Endometrial microvascular endothelial cells (primary cell): ENCODE results near the gene F8. TPM values are rescaled to one million over a fixed set of nuclear protein-coding genes. Genes with fewer than 3 reads are reported as not detected.
"Not testable (repeated sequence)": the region's sequence is repeated elsewhere in the genome, so short reads cannot be mapped to it uniquely, and the experiment has no call there.

Source experiments
- in situ Hi-C: cut with HindIII; loops from 2 replicates; pipeline ENCODE4 v1.10.0; 2017; ENCODE audit warnings: low sequenced_read_pairs, low pct_unique_long_range_greater_than_20kb; ENCODE audit errors: inconsistent ontology term
- total RNA-seq: library from RNA; depleted of rRNA; stranded (reverse); fragments of >200 nt; gene quantifications from one replicate; pipeline ENCODE4 v1.2.3, GENCODE V29; 2015; ENCODE audit errors: inconsistent ontology term

F8 gene
- total RNA-seq, 1 donor from 2014 or later = 0.28 TPM

DNA sequence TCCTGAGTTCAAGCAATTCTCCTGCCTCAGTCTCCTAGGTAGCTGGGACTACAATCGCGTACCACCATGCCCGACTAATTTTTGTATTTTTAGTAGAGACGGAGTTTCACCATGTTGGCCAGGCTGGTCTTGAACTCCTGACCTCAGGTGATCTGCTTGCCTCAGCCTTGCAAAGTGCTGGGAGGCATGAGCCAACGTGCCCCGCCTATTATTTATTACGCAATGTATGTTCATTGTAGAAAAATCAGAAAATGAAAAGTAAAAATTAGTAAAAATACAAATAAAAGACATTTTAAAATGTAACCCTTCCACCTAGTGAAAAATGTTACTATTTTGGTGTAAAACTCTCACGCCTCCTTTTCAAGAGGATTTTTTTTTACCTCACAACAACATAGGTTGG, 122.2 kb downstream of the F8 start:
- in situ Hi-C loops = no loop called here

- in situ Hi-C loops = no loop called here
Measured at GRCh38 chrX:154892296-154892695, 130.2 kb downstream of the F8 start.

DNA sequence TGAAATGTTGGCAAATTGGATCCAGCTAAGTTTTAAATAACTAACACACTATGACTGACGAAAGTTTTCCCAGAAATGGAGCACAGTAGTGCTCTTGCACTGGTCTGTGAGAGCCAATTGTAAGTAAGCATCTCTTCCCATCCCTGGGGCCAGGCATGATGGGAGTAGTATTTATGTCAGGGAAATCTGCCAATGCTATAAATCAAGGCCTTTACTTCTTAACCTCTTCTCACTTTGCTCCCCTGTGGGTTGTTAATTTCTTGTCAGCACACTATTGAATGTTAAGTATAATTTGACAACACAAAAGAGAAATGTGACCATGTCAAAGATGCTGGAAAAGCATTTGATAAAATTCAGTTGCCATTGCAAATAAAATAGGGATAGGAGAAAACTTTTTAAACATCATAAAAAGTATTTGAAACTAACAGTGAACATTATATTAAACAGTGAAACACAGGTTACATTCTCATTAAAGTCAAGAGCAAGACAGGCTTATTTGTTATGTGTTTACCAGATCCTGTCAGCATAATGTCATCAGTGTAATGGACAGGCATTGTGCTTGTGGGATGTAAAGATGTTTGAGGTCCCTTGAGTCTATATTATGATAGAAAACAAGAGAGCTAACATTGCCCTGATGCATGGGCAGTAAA, 131.4 kb downstream of the F8 start:
- in situ Hi-C loops = no loop called here

DNA sequence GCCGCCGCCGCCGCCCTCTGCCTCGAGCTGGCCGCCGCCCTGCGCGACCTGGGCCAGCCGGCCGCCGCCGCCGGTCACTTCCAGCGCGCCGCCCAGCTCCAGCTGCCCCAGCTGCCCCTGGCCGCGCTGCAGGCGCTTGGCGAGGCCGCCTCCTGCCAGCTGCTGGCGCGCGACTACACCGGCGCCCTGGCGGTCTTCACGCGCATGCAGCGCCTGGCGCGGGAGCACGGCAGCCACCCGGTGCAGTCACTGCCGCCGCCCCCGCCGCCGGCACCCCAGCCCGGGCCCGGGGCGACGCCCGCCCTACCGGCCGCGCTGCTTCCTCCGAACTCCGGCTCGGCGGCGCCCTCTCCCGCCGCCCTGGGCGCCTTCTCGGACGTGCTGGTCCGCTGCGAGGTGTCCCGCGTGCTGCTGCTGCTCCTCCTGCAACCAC, 135.7 kb downstream of the F8 start:
- in situ Hi-C loops = not testable (repeated sequence)

DNA sequence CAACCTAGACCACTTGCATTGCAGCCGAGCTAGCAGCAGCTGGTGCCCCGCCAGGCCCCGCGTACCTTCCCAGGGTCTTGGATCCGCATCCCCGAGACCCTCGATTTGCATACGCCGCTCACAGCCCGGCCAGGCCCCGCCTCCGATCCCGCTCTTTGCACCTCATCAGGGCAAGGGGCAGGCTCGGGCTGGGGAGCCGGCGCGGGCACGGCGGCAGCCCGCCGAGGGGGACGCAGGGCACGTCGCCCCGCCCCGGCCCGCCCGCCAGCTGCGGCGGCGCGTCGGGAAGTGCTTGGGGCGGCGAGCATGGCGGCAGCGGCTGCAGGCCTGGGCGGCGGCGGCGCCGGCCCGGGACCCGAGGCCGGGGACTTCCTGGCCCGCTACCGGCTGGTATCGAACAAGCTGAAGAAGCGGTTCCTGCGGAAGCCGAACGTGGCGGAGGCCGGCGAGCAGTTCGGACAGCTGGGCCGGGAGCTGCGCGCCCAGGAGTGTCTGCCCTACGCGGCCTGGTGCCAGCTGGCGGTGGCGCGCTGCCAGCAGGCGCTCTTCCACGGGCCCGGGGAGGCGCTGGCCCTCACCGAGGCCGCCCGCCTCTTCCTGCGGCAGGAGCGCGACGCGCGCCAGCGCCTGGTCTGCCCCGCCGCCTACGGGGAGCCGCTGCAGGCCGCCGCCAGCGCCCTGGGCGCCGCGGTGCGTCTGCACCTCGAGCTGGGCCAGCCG, 136.3 kb downstream of the F8 start, which contains the start of gene F8A1:
Gene F8A1 (plus strand): TSS at position 287 of the 720 bp plus-strand sequence. CDS start 20 bp downstream, at position 307.
- in situ Hi-C loops = not testable (repeated sequence)

GRCh38 chrX:154885549-154885948, 137.0 kb downstream of the F8 start:
- in situ Hi-C loops = not testable (repeated sequence)

DNA sequence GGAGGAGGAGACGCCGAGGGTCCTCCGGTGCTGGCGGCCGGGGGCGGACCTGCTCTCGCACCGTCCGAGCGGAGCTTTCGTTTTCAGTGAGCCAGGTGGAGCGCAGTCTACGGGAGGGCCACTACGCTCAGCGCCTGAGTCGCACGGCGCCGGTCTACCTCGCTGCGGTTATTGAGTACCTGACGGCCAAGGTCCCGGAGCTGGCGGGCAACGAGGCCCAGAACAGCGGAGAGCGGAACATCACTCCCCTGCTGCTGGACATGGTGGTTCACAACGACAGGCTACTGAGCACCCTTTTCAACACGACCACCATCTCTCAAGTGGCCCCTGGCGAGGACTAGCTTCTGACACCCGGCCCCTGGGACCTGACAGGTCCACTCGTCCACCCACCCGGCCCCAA, 137.5 kb downstream of the F8 start:
- in situ Hi-C loops = not testable (repeated sequence)

DNA sequence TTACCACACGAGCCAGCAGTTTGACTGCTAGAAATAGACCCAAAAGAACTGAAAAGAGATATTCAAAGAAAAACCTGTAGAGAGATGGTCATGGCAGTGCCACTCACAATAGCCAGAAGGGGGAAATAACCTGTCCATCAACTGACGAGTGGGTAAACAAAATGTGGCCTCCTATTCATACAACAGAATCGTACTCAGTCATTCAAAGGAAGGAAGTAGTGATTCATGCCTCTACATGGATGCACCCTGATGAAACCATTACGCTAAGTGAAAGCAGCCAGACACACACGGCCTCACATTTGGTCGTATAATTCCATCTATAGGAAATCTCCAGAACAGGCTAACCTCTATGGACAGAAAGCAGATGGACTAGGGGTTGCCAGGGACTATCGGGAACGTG, 138.5 kb downstream of the F8 start:
- in situ Hi-C loops = not testable (repeated sequence)

DNA sequence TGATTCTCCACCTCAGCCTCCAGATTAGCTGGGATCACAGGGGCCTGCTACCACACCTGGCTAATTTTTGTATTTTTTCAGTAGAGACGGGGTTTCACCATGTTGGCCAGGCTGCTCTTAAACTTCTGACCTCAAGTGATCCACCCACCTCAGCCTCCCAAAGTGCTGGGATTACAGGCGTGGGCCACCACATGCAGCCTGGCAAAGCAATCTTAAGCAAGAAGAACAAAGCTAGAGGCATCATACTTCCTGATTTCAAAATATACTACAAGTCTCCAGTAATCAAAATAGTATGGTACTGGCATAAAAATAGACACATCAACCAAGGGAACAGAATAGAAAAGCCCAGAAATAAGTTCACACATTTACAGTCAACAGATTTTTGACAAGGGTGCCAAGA, 149.2 kb downstream of the F8 start:
- in situ Hi-C loops = no loop called here

- in situ Hi-C loops = not testable (repeated sequence)
Measured at GRCh38 chrX:154868522-154868921, 154.0 kb downstream of the F8 start.

GRCh38 chrX:154855256-154855655, 167.3 kb downstream of the F8 start:
- in situ Hi-C loops = no loop called here

DNA sequence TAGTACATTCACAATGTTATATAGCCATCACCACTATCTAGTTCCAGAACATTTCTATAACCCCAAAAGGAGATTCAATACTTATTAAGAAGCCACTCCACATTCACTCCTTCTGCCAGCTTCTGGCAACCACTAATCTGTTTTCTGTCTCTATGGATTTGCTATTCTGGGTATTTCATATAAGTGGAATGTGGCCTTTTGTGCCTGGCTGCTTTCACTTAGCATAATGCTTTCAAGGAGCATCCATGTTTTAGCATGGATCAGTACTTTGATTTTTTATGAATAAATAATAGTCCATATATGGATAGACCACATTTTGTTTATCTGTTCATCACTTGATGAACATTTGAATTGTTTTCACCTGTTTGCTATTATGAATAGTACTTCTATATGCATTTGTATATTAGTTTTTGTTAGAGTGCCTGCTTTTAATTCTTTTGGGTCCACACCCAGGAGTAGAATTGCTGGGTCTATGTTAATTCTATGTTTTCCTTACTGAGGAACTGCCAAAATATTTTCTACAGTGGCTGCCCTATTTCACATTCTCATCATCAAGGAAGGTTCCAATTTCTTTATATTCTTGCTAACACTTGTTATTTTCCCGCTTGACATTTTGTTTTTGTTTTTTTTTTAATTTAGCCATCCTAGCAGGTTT, 171.4 kb downstream of the F8 start:
- in situ Hi-C loops = no loop called here

DNA sequence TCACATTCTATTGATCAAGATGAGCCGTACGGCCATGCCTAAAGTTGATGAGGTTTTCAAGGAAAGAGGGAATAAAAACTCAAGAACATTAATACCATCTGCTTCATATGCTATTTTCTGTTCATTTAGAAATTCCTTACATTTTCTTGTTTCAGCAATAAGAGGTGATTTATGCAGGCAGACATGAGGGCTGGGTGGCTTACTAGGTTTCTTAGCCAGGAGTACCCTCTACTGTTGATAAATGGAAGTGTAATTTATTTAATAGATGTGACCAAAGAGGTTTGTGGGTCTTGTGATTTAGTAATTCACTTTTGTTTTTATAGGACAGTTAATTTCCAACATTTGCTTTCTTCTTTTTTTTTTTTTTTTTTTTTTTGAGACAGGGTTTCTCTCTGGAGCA, 181.7 kb downstream of the F8 start:
- in situ Hi-C loops = no loop called here

DNA sequence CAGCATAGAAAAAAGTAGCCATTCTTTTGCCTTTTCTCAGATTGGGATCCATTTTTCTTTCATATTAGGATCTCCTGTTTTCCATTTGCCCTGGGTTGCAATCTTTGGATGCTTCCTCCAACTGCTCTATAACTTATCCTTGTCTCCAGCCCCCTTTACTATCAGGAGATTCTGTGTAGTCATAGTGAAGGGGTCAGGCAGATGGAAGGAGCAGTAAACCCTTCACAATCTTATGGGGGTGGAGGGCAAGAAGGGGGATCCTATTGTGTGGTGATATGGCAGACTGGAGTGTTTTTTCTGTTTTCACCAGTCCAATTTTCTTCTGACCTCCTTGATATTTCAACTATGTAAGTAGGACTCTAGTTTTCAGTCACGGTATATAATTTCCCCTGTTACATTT, 186.4 kb downstream of the F8 start:
- in situ Hi-C loops = no loop called here

DNA sequence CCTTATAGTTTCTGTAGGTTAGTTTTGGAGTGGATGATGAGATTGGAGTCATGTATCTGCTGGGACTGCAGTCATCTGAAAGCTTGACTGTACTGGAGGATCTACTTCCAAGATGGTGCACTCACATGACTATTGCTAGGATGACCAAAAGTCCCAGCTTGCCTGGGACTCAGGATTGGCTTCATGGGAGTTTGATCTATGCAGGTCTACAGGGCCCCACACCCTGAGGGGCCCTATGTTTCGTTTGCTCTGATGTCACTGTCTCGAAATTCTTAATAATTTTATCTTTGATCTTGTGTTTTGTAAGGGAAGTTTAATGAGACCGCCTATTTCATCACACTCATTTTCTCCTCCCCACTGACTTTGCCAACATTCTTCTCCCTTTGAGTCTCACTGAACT, 188.0 kb downstream of the F8 start, which contains the start of gene SMIM9:
Gene SMIM9 (minus strand): TSS at position 101 of the 400 bp plus-strand sequence. CDS start 3,806 bp downstream, outside the sequence.
- in situ Hi-C loops = no loop called here

- in situ Hi-C loops = no loop called here
Measured at GRCh38 chrX:154833746-154834274, 188.7 kb downstream of the F8 start.

GRCh38 chrX:154829926-154830442, 192.5 kb downstream of the F8 start:
- in situ Hi-C loops = no loop called here

GRCh38 chrX:154829134-154829533, 193.4 kb downstream of the F8 start:
- in situ Hi-C loops = no loop called here

- in situ Hi-C loops = no loop called here
Measured at GRCh38 chrX:154828016-154828408, 194.5 kb downstream of the F8 start.
